Measurements from ENCODE around the gene MYO5A.
"Not testable (repeated sequence)": the region's sequence is repeated elsewhere in the genome, so short reads cannot be mapped to it uniquely, and the experiment has no call there.

The MYO5A gene

DNA sequence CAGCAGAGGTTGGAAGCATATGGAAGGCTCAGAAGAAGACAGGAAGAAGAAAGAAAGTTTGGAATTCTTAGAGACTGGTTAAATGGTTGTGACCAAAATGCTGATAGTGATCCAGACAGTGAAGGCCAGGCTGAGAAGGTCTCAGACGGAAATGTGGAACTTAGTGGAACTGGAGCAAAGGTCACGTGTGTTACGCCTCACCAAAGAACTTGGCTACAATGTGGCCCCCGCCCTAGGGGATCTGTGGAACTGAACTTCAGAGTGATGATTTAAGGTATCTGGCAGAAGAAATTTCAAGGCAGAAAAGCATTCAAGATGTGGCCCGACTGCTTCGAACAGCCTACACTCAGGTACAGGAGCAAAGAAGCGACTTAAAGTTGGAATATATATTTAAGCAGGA is 83.1 kb downstream of the MYO5A start:
- TF ChIP-seq, protein P1, sequence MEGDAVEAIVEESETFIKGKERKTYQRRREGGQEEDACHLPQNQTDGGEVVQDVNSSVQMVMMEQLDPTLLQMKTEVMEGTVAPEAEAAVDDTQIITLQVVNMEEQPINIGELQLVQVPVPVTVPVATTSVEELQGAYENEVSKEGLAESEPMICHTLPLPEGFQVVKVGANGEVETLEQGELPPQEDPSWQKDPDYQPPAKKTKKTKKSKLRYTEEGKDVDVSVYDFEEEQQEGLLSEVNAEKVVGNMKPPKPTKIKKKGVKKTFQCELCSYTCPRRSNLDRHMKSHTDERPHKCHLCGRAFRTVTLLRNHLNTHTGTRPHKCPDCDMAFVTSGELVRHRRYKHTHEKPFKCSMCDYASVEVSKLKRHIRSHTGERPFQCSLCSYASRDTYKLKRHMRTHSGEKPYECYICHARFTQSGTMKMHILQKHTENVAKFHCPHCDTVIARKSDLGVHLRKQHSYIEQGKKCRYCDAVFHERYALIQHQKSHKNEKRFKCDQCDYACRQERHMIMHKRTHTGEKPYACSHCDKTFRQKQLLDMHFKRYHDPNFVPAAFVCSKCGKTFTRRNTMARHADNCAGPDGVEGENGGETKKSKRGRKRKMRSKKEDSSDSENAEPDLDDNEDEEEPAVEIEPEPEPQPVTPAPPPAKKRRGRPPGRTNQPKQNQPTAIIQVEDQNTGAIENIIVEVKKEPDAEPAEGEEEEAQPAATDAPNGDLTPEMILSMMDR (IDR thresholded peaks at IDR 0.05; ENCODE audit: low read depth, low read length) = no peak
- in situ Hi-C loops (cut with HindIII; ENCODE audit: low sequenced_read_pairs) = no loop called here
- no peak for DNase-seq (ENCODE audit: low read depth, low spot score)

DNA sequence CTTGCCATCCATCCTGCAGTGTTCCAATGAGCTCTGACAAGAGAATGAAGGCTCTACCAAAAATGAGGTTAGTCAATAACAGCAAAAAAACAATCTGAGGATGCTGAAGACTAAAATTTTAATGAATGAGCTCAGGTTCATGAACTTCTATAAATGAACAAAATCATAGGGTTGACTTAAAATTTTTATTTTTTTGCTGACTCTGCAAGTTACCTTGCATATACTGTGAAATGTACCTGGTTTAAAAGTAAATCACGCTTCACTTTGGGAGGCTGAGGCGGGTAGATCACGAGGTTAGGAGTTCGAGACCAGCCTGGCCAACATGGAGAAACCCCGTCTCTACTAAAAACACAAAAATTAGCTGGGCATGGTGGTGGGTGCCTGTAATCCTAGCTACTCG is 85.5 kb downstream of the MYO5A start:
- DNase-seq (ENCODE audit: low read depth, low spot score); in situ Hi-C loops (cut with HindIII; ENCODE audit: low sequenced_read_pairs); H3K4me3 ChIP-seq (ENCODE audit: low read depth, low read length): not testable (repeated sequence)

More for the DNA sequence above, 83.1 kb downstream of the MYO5A start:
- no peak overlapping the region for H3K4me3 ChIP-seq (ENCODE audit: low read depth, low read length)

DNA sequence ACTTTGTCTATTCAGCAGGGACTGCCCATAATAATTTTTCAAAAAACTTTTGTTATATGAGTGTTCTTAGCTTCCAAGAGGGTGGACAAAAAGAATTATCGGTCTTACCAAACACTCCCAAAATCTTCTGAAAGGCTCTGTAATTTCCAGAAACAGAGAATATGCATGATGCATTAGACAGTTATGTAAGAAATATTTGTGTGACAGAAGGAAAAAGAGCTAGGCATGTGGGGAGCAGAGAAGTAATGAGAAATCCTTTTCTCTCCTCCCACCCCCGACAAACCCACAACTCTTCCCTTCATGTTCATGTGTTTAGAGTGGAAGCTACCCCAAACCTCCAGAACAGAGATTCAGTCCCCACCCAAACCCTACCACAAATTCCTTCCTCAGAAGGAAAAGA is 86.8 kb downstream of the MYO5A start:
- no peak for DNase-seq (ENCODE audit: low read depth, low spot score)
- TF ChIP-seq, protein P1 (IDR thresholded peaks at IDR 0.05; ENCODE audit: low read depth, low read length) = no peak
- no peak overlapping the region for H3K4me3 ChIP-seq (ENCODE audit: low read depth, low read length)
- in situ Hi-C loops (cut with HindIII; ENCODE audit: low sequenced_read_pairs) = no loop called here

DNA sequence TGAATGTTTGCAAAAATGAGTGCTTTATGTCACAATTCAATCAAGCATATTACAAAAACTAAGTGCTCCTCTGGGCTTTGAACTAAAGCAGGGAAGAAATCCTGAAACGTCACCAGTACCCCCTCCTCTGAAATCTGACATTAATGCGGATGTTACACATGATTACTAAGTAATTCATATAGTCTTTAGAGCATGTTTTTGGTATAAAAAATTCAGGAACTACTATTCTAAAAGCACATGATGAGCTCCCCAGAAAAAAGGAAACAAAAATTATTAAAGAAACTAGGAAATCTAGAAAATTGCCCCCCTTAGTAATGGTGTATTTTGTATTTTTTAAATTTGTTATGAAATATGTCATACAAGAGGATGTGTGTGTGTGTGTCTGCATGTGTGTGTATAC is 87.7 kb downstream of the MYO5A start:
- no peak for DNase-seq (ENCODE audit: low read depth, low spot score)
- TF ChIP-seq, protein P1 (IDR thresholded peaks at IDR 0.05; ENCODE audit: low read depth, low read length) = no peak
- in situ Hi-C loops (cut with HindIII; ENCODE audit: low sequenced_read_pairs) = no loop called here
- H3K4me3 ChIP-seq (ENCODE audit: low read depth, low read length) = no peak overlapping the region

DNA sequence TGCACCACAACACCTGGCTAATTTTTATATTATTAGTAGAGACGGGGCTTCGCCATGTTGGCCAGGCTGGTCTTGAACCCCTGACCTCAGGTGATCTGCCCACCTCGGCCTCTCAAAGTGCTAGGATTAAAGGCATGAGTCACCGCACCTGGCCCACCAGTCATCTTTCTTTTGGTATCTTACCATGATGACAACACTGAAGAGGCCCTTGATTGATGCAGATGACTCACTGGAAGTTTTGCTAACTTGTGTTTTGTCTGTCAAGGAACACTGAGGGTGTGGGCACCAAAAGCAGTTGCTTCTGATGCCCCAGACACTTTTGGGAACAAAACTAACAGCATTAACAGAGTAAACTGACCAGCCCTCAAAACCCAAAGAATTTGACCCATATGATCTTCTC is 88.3 kb downstream of the MYO5A start:
- DNase-seq (ENCODE audit: low read depth, low spot score) = peak; percentile 24
- no peak overlapping the region for H3K4me3 ChIP-seq (ENCODE audit: low read depth, low read length)
- in situ Hi-C loops (cut with HindIII; ENCODE audit: low sequenced_read_pairs) = no loop called here
- TF ChIP-seq, protein P1 (IDR thresholded peaks at IDR 0.05; ENCODE audit: low read depth, low read length) = no peak

DNA sequence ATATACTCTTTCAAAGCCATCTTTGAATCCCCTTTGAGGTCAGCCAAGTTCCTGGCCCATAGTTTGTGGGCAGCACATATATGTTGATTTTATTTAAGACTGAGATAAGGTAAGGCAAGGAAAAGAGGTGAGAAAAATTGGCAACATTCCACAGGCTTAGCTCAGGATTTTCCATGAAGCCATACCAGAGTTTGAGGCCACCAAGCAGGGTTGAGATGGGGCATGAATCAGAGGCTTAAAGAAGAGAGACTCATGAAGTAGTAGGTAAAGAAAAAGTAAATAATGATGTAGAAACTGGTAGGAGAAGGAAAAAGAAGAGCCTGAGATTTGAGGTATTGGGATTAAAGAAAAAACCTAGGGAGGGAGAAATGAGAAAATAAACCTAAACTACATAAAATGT is 89.2 kb downstream of the MYO5A start:
- TF ChIP-seq, protein P1 (IDR thresholded peaks at IDR 0.05; ENCODE audit: low read depth, low read length) = no peak
- DNase-seq (ENCODE audit: low read depth, low spot score) = no peak
- H3K4me3 ChIP-seq (ENCODE audit: low read depth, low read length) = no peak overlapping the region
- in situ Hi-C loops (cut with HindIII; ENCODE audit: low sequenced_read_pairs) = no loop called here

DNA sequence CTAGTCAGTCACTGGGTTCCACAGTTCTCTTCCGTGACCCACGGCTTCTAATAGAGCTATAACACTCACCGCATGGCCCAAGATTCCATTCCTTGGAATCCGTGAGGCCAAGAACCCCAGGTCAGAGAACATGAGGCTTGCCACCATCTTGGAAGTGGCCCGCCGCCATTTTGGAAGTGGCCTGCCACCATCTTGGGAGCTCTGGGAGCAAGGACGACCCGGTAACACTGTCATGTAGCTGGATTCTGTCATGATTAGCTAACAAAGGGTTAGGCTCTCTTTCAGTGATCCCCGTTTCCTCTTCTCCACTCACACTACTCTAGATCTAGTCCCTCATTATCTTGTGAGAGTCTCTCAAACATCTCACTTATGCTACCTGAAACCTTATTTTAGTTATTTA is 89.6 kb downstream of the MYO5A start:
- DNase-seq (ENCODE audit: low read depth, low spot score); H3K4me3 ChIP-seq (ENCODE audit: low read depth, low read length); in situ Hi-C loops (cut with HindIII; ENCODE audit: low sequenced_read_pairs): not testable (repeated sequence)

DNA sequence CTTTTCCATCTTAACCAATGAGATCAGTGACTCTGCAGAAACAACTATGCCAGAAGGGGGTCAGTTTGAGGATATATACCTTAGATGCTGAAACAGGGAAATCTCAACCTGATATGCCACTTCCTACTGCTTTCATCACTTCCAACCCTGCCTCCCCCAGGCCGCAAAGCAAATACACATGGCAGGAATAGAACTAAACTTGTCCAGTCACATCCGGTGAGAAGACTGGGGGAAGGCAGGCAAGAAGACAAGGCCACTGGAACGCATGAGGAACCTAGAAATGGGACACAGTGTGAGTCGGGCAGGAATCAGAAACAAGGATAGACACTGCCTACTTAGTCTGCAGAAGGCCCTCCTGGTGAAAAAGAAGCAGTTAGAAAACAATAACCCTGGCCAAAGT is 90.6 kb downstream of the MYO5A start:
- no peak overlapping the region for H3K4me3 ChIP-seq (ENCODE audit: low read depth, low read length)
- TF ChIP-seq, protein P1 (IDR thresholded peaks at IDR 0.05; ENCODE audit: low read depth, low read length) = no peak
- in situ Hi-C loops (cut with HindIII; ENCODE audit: low sequenced_read_pairs) = no loop called here
- DNase-seq (ENCODE audit: low read depth, low spot score) = no peak

Measured in astrocyte of the spinal cord (primary cell).